HEK293 (cell line): Measurements from ENCODE around the gene C17orf50.

Experiments
- HOXA7 ChIP-seq: sonication (generic); formaldehyde crosslinking; IDR thresholded peaks from 2 replicates; pipeline ENCODE4 v1.8.1; 2022; ENCODE audit warnings: missing genetic modification reagents, borderline replicate concordance
- ZBTB1 ChIP-seq: fragments of 450-650 bp; formaldehyde crosslinking; IDR thresholded peaks from 2 replicates; pipeline ENCODE4 v1.5.1; 2016; ENCODE audit warnings: missing biosample characterization, missing genetic modification characterization
- ZBTB21 ChIP-seq: fragments of 450-650 bp; formaldehyde crosslinking; IDR thresholded peaks from 2 replicates; pipeline ENCODE4 v1.5.1; 2017; ENCODE audit warnings: missing biosample characterization, missing genetic modification characterization
- ZFHX2 ChIP-seq: fragments of 450-650 bp; formaldehyde crosslinking; conservative IDR thresholded peaks from 2 replicates; pipeline ENCODE4 v1.5.1; 2016; ENCODE audit warnings: missing biosample characterization, missing genetic modification characterization
- ZNF184 ChIP-seq: fragments of 450-650 bp; IDR thresholded peaks from 2 replicates; pipeline ENCODE4 v1.5.1; 2018; ENCODE audit warnings: missing biosample characterization, mild to moderate bottlenecking, missing genetic modification characterization
- ZNF391 ChIP-seq: fragments of 450-650 bp; formaldehyde crosslinking; IDR thresholded peaks from 2 replicates; pipeline ENCODE4 v1.5.1; 2016; ENCODE audit warnings: low read depth, missing biosample characterization, missing genetic modification characterization, borderline replicate concordance
- ZNF558 ChIP-seq: fragments of 450-650 bp; formaldehyde crosslinking; IDR thresholded peaks from 2 replicates; pipeline ENCODE4 v1.5.1; 2016; ENCODE audit warnings: missing biosample characterization, missing genetic modification characterization
- ZNF837 ChIP-seq: fragments of 450-650 bp; formaldehyde crosslinking; IDR thresholded peaks from 2 replicates; pipeline ENCODE4 v1.5.1; 2016; ENCODE audit warnings: missing biosample characterization, missing genetic modification characterization
- ZXDB ChIP-seq: fragments of 450-650 bp; formaldehyde crosslinking; IDR thresholded peaks from 2 replicates; pipeline ENCODE4 v1.5.1; 2016; ENCODE audit warnings: missing biosample characterization, missing genetic modification characterization
- TF ChIP-seq, protein P1 (sequence below): fragments of 450-650 bp; formaldehyde crosslinking; IDR thresholded peaks from 2 replicates; pipeline ENCODE4 v1.5.1; 2016; ENCODE audit warnings: missing biosample characterization, missing genetic modification characterization
- TF ChIP-seq, protein P2 (sequence below): fragments of 450-650 bp; formaldehyde crosslinking; IDR thresholded peaks from 2 replicates; pipeline ENCODE4 v1.5.1; 2016; ENCODE audit warnings: missing biosample characterization, missing genetic modification characterization
- TF ChIP-seq, protein P3 (sequence below): fragments of 450-650 bp; formaldehyde crosslinking; optimal IDR thresholded peaks from 2 replicates; pipeline ENCODE3; 2016; ENCODE audit warnings: missing biosample characterization, mild to moderate bottlenecking, missing genetic modification characterization

DNA sequence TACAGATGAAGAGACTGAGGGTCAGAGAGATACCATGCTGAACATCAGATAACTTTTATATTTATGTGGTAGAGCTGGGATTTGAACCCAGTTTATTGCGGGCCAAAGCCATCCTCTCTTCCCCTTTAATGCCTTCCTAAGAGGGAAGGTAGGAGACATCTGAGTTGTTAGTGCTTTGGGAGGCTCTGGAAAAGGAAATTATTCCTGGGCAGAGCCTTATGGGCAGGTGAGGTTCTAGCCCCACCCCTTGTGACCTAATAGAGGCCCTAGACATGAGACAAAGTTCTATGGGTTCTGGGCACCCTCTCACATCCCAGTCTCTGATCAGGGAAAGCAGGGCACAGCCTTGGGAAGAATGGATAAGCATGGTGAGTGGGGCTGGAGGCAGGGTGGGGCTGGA, at the start of gene C17orf50:
- no peak for TF ChIP-seq HOXA7 (CRISPR knock-in tag)
- TF ChIP-seq, protein P1, sequence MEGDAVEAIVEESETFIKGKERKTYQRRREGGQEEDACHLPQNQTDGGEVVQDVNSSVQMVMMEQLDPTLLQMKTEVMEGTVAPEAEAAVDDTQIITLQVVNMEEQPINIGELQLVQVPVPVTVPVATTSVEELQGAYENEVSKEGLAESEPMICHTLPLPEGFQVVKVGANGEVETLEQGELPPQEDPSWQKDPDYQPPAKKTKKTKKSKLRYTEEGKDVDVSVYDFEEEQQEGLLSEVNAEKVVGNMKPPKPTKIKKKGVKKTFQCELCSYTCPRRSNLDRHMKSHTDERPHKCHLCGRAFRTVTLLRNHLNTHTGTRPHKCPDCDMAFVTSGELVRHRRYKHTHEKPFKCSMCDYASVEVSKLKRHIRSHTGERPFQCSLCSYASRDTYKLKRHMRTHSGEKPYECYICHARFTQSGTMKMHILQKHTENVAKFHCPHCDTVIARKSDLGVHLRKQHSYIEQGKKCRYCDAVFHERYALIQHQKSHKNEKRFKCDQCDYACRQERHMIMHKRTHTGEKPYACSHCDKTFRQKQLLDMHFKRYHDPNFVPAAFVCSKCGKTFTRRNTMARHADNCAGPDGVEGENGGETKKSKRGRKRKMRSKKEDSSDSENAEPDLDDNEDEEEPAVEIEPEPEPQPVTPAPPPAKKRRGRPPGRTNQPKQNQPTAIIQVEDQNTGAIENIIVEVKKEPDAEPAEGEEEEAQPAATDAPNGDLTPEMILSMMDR (tag by site-specific recombination) = no peak
- TF ChIP-seq, protein P2, sequence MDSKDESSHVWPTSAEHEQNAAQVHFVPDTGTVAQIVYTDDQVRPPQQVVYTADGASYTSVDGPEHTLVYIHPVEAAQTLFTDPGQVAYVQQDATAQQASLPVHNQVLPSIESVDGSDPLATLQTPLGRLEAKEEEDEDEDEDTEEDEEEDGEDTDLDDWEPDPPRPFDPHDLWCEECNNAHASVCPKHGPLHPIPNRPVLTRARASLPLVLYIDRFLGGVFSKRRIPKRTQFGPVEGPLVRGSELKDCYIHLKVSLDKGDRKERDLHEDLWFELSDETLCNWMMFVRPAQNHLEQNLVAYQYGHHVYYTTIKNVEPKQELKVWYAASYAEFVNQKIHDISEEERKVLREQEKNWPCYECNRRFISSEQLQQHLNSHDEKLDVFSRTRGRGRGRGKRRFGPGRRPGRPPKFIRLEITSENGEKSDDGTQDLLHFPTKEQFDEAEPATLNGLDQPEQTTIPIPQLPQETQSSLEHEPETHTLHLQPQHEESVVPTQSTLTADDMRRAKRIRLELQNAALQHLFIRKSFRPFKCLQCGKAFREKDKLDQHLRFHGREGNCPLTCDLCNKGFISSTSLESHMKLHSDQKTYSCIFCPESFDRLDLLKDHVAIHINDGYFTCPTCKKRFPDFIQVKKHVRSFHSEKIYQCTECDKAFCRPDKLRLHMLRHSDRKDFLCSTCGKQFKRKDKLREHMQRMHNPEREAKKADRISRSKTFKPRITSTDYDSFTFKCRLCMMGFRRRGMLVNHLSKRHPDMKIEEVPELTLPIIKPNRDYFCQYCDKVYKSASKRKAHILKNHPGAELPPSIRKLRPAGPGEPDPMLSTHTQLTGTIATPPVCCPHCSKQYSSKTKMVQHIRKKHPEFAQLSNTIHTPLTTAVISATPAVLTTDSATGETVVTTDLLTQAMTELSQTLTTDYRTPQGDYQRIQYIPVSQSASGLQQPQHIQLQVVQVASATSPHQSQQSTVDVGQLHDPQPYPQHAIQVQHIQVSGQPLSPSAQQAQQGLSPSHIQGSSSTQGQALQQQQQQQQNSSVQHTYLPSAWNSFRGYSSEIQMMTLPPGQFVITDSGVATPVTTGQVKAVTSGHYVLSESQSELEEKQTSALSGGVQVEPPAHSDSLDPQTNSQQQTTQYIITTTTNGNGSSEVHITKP (tag by site-specific recombination) = no peak
- TF ChIP-seq ZNF391 (tag by site-specific recombination) = no peak
- no peak for TF ChIP-seq ZNF558 (tag by site-specific recombination)
- TF ChIP-seq, protein P3, sequence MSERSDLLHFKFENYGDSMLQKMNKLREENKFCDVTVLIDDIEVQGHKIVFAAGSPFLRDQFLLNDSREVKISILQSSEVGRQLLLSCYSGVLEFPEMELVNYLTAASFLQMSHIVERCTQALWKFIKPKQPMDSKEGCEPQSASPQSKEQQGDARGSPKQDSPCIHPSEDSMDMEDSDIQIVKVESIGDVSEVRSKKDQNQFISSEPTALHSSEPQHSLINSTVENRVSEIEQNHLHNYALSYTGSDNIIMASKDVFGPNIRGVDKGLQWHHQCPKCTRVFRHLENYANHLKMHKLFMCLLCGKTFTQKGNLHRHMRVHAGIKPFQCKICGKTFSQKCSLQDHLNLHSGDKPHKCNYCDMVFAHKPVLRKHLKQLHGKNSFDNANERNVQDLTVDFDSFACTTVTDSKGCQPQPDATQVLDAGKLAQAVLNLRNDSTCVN (tag by site-specific recombination) = no peak
- TF ChIP-seq ZXDB (tag by site-specific recombination) = no peak
- no peak for TF ChIP-seq ZFHX2 (tag by site-specific recombination)
- no peak for TF ChIP-seq ZBTB1 (tag by site-specific recombination)
- TF ChIP-seq ZNF837 (tag by site-specific recombination) = no peak
- TF ChIP-seq ZBTB21 (tag by site-specific recombination) = no peak
- TF ChIP-seq ZNF184 = no peak
